Transverse colon (tissue), 4 donors: ENCODE measurements around the gene ABCC5. TPM values are rescaled to one million over a fixed set of nuclear protein-coding genes. Genes with fewer than 3 reads are reported as not detected.

Experiments
- DNase-seq: peaks from one replicate; pipeline ENCODE4 v3.0.0-alpha.2; 2019
- H3K27ac ChIP-seq, 4 donors: fragments of 200-600 bp; sonication (generic); 2 replicates each; pipeline ENCODE4 v1.5.1; 2016 to 2018; ENCODE audit warnings: inconsistent platforms in 4 of 4
- H3K27me3 ChIP-seq: fragments of 200-600 bp; sonication (generic); 2 replicates; pipeline ENCODE4 v1.5.1; 2017; ENCODE audit warnings: inconsistent platforms
- H3K36me3 ChIP-seq, 4 donors: fragments of 200-600 bp; sonication (generic); 2 replicates each; pipeline ENCODE4 v1.5.1; 2017 to 2019; ENCODE audit warnings: inconsistent platforms in 4 of 4
- H3K4me1 ChIP-seq, 4 donors: fragments of 200-600 bp; sonication (generic); 2 replicates each; pipeline ENCODE4 v1.5.1; 2017 to 2020; ENCODE audit warnings: inconsistent platforms in 4 of 4
- H3K4me3 ChIP-seq, 4 donors: fragments of 200-600 bp; sonication (generic); 1 replicate in 1 of 4; 2 replicates in 3 of 4; pipeline versions ENCODE4 v1.5.1 to v1.6.1; 2017 to 2019; ENCODE audit warnings: inconsistent platforms in 4 of 4
- H3K9me3 ChIP-seq, 2 donors: fragments of 200-600 bp; sonication (generic); 2 replicates each; pipeline ENCODE4 v1.5.1; 2017 to 2019; ENCODE audit warnings: inconsistent platforms in 2 of 2
- CTCF ChIP-seq, 5 experiments: fragments of 200-600 bp in 3 of 5; fragments of 450-650 bp in 2 of 5; sonication (generic) in 3 of 5; IDR thresholded peaks; 1 replicate in 2 of 5; 2 replicates in 3 of 5; pipeline ENCODE4 v1.5.1; 2016 to 2017; ENCODE audit warnings: antibody characterized with exemption in 5 of 5, inconsistent platforms in 3 of 5, mild to moderate bottlenecking in 2 of 5, moderate library complexity in 1 of 5
- EP300 ChIP-seq: sonication (generic); formaldehyde crosslinking; IDR thresholded peaks from one replicate; pipeline ENCODE4 v1.6.1; 2017; ENCODE audit warnings: antibody characterized with exemption, low read depth
- POLR2A ChIP-seq: fragments of 450-650 bp; IDR thresholded peaks from one replicate; pipeline ENCODE4 v1.6.1; 2016; ENCODE audit warnings: antibody characterized with exemption, mild to moderate bottlenecking, moderate library complexity
- POLR2AphosphoS5 ChIP-seq, 3 donors: sonication (generic); formaldehyde crosslinking; IDR thresholded peaks; one replicate each; pipeline ENCODE4 v1.6.1; 2016; ENCODE audit warnings: antibody characterized with exemption in 3 of 3
- WGBS, 2 donors: methylation state at CpG; one replicate each; pipeline ENCODE4 v1.1.5; 2018; ENCODE audit warnings: low coverage in 1 of 2; 5-methylcytosine and 5-hydroxymethylcytosine counted together
- in situ Hi-C, 4 donors: fragments of 200-750 bp; cut with MboI; loops; one replicate each; pipeline versions ENCODE4 v1.15.0 to v1.15.1; 2017; ENCODE audit warnings: low sequenced_read_pairs in 3 of 4, low pct_ligation_motif_present in 1 of 4, low pct_unique_long_range_greater_than_20kb in 1 of 4
- intact Hi-C: fragments of 100-400 bp; cut with DNase I; formaldehyde crosslinking; loops from one replicate; pipeline ENCODE4 v1.15.1; 2023; ENCODE audit warnings: low total_unique reads
- total RNA-seq, 4 donors: library from RNA; depleted of rRNA; stranded (reverse); fragments of >200 nt; gene quantifications; one replicate each; pipeline ENCODE4 v1.1.0, GENCODE V29; 2016

ABCC5 gene
- total RNA-seq, 4 donors from 2014 or later, result 74.1 to 168 (median 83.8) TPM

- no peak overlapping the region for H3K4me3 ChIP-seq
- H3K27ac ChIP-seq, result no peak overlapping the region
- no peaks in the 10 kb centered on the region for H3K27me3 ChIP-seq
- TF ChIP-seq POLR2AphosphoS5 (IDR thresholded peaks at IDR 0.05) (no peak), CTCF (IDR thresholded peaks at IDR 0.05) (no peak), POLR2A (no peak), EP300 (no peak)
- no peaks in the 10 kb centered on the region for H3K4me1 ChIP-seq
- H3K36me3 ChIP-seq, result peaks cover 0 to 10% (median 3%) of the 10 kb centered on the region in 4 donors
- H3K9me3 ChIP-seq, result no peaks in the 10 kb centered on the region
- WGBS, 2 donors, result 84% methylated on average over 6 to 10 of the region's 10 CpGs
- intact Hi-C loops (no loop called here), in situ Hi-C loops (no loop called here)
- DNase-seq, result no peak
These were observed 41.6 kb downstream of the ABCC5 start for GRCh38 chr3:183975981-183976662.

- Histone ChIP-seq H3K27me3 (no peaks in the 10 kb centered on the region), H3K27ac (no peak overlapping the region), H3K36me3 (peaks cover 0 to 14% (median 3%) of the 10 kb centered on the region in 4 donors), H3K4me3 (no peak overlapping the region), H3K4me1 (no peaks in the 10 kb centered on the region), H3K9me3 (no peaks in the 10 kb centered on the region)
- 61 to 80% methylated on average over 2 to 4 of the region's 4 CpGs for WGBS, 2 donors
- DNase-seq, result no peak
- in situ Hi-C loops (no loop called here), intact Hi-C loops (no loop called here)
- TF ChIP-seq POLR2AphosphoS5 (IDR thresholded peaks at IDR 0.05), result no peak
- TF ChIP-seq CTCF (IDR thresholded peaks at IDR 0.05), result no peak
- no peak for TF ChIP-seq EP300
- no peak for TF ChIP-seq POLR2A
These were observed 48.9 kb downstream of the ABCC5 start for GRCh38 chr3:183968666-183969245.

GRCh38 chr3:183967693-183968092 is 50.0 kb downstream of the ABCC5 start:
- Histone ChIP-seq H3K27me3 (no peaks in the 10 kb centered on the region), H3K27ac (no peak overlapping the region), H3K9me3 (no peaks in the 10 kb centered on the region), H3K36me3 (peaks cover 0 to 14% (median 3%) of the 10 kb centered on the region in 4 donors), H3K4me1 (no peaks in the 10 kb centered on the region), H3K4me3 (no peak overlapping the region)
- in situ Hi-C loops (no loop called here), intact Hi-C loops (no loop called here)
- no peak for DNase-seq
- WGBS, 2 donors, result 95 to 100% methylated on average over 1 to 3 of the region's 3 CpGs
- TF ChIP-seq EP300 (no peak), CTCF (IDR thresholded peaks at IDR 0.05) (no peak), POLR2AphosphoS5 (IDR thresholded peaks at IDR 0.05) (no peak)

GRCh38 chr3:183966361-183966791 is 51.3 kb downstream of the ABCC5 start:
- in situ Hi-C loops (no loop called here), intact Hi-C loops (no loop called here)
- Histone ChIP-seq H3K9me3 (no peaks in the 10 kb centered on the region), H3K27me3 (no peaks in the 10 kb centered on the region), H3K36me3 (peaks cover 0 to 12% (median under 1%) of the 10 kb centered on the region in 4 donors), H3K4me3 (no peak overlapping the region), H3K4me1 (no peaks in the 10 kb centered on the region), H3K27ac (no peak overlapping the region)
- DNase-seq, result no peak
- WGBS, 2 donors, result 85 to 93% methylated on average over 3 to 4 of the region's 4 CpGs
- TF ChIP-seq POLR2A (no peak), CTCF (IDR thresholded peaks at IDR 0.05) (no peak), EP300 (no peak), POLR2AphosphoS5 (IDR thresholded peaks at IDR 0.05) (no peak)
